Epithelial cell of proximal tubule (primary cell): ENCODE data around the gene ZNF511. TPM values are rescaled to one million over a fixed set of nuclear protein-coding genes. Genes with fewer than 3 reads are reported as not detected.

Experiments used
- DNase-seq: peaks from one replicate; pipeline ENCODE4 v3.0.0-alpha.2; 2011; ENCODE audit warnings: low read depth
- H3K4me3 ChIP-seq: 2 replicates; pipeline ENCODE4 v1.5.1; 2011; ENCODE audit warnings: low read depth, mild to moderate bottlenecking, low read length
- CTCF ChIP-seq: conservative IDR thresholded peaks from 2 replicates; pipeline ENCODE4 v1.5.1; 2012; ENCODE audit warnings: low read depth, mild to moderate bottlenecking, low read length
- total RNA-seq: library from RNA; depleted of rRNA; stranded (reverse); fragments of >200 nt; gene quantifications from 2 replicates; pipeline ENCODE4 v1.2.3, GENCODE V29; 2015

Gene ZNF511
- total RNA-seq, 1 donor from 2014 or later = 28.8 TPM

- no peak for DNase-seq
- no peak for TF ChIP-seq CTCF
- H3K4me3 ChIP-seq = no peak overlapping the region
Measured at GRCh38 chr10:133359554-133359971, 50.8 kb downstream of the ZNF511 start.

- DNase-seq = no peak
- TF ChIP-seq CTCF = no peak
- H3K4me3 ChIP-seq = no peak overlapping the region
Measured at GRCh38 chr10:133359972-133360610, 51.4 kb downstream of the ZNF511 start.

GRCh38 chr10:133361227-133361626 is 52.5 kb downstream of the ZNF511 start:
- TF ChIP-seq CTCF = no peak
- no peak overlapping the region for H3K4me3 ChIP-seq
- no peak for DNase-seq

- DNase-seq = no peak
- no peak overlapping the region for H3K4me3 ChIP-seq
- no peak for TF ChIP-seq CTCF
Measured at GRCh38 chr10:133361773-133362441, 53.2 kb downstream of the ZNF511 start.

Other genes with a start within 250 kb of the ZNF511 start
- gene ADGRA1, start 221.0 kb upstream of the ZNF511 start, total RNA-seq = not detected in 2 replicates
- 0.06 and 0.65 TPM in 2 replicates for gene KNDC1, start 148.7 kb upstream of the ZNF511 start, total RNA-seq
- gene UTF1, start 78.7 kb upstream of the ZNF511 start, total RNA-seq = not detected in 2 replicates
- not detected in 2 replicates for gene VENTX, start 71.1 kb upstream of the ZNF511 start, total RNA-seq
- gene ADAM8, start 32.0 kb upstream of the ZNF511 start, total RNA-seq = 26.0 and 52.6 TPM in 2 replicates
- 35.2 and 68.9 TPM in 2 replicates for gene TUBGCP2, start within 50 bp of the ZNF511 start, total RNA-seq
- gene CALY, start 28.0 kb downstream of the ZNF511 start, total RNA-seq = 1.5 TPM in 1 of 2 replicates, not detected in the other
- gene PRAP1, start 38.5 kb downstream of the ZNF511 start, total RNA-seq = not detected in 2 replicates
- 57.2 and 75.5 TPM in 2 replicates for gene FUOM, start 49.1 kb downstream of the ZNF511 start, total RNA-seq
- 130 and 147 TPM in 2 replicates for gene ECHS1, start 64.4 kb downstream of the ZNF511 start, total RNA-seq
- gene PAOX, start 70.3 kb downstream of the ZNF511 start, total RNA-seq = 3.6 and 5.6 TPM in 2 replicates
- 31.8 and 51.9 TPM in 2 replicates for gene MTG1, start 85.2 kb downstream of the ZNF511 start, total RNA-seq
- gene SPRN, start 115.7 kb downstream of the ZNF511 start, total RNA-seq = 0.12 and 0.51 TPM in 2 replicates
- 0.14 and 1.3 TPM in 2 replicates for gene SCART1, start 145.0 kb downstream of the ZNF511 start, total RNA-seq
- gene CYP2E1, start 218.4 kb downstream of the ZNF511 start, total RNA-seq = 0.17 and 1.1 TPM in 2 replicates